Measurements from ENCODE around the gene CDYL2. TPM values are rescaled to one million over a fixed set of nuclear protein-coding genes. Genes with fewer than 3 reads are reported as not detected.
A peak's percentile ranks its signal among the peaks of the same experiment; 100 is the strongest.
"Not testable (repeated sequence)": the region's sequence is repeated elsewhere in the genome, so short reads cannot be mapped to it uniquely, and the experiment has no call there.

Gene CDYL2
- total and polyA plus RNA-seq, 11 donors = 0.80 to 8.6 (median 3.5) TPM

- Histone ChIP-seq H3K27me3 (peaks cover 0 to 2% (median 0%) of the 10 kb centered on the region in 9 donors), H3K27ac (no peak overlapping the region), H3K4me1 (no peaks in the 10 kb centered on the region), H3K36me3 (no peaks in the 10 kb centered on the region), H3K9me3 (peaks cover 0 to 7% (median 0%) of the 10 kb centered on the region in 12 donors), H3K4me3 (no peak overlapping the region)
- TF ChIP-seq CTCF (IDR thresholded peaks at IDR 0.05) (no peak), POLR2A (IDR thresholded peaks at IDR 0.05) (no peak)
- ATAC-seq (no peak), DNase-seq (no peak)
- 94 to 96% (median 95%) methylated on average over 1 of the region's 1 CpG for WGBS, 4 donors
- intact Hi-C loops (cut with DNase I) = loop anchor here in 1 of 10 donors (10.0 kb wide), 1 partner anchor 301 kb away; no protein-coding TSS in a partner anchor
Measured at GRCh38 chr16:80825365-80825758, 21.0 kb upstream of the CDYL2 start.

GRCh38 chr16:80824623-80825364 lies 20.4 kb upstream of the CDYL2 start:
- no peaks in the 10 kb centered on the region for H3K36me3 ChIP-seq
- H3K27me3 ChIP-seq = peaks cover 0 to 4% (median 0%) of the 10 kb centered on the region in 9 donors
- WGBS, 4 donors = 25 to 27% (median 26%) methylated on average over 5 of the region's 5 CpGs
- TF ChIP-seq CTCF (IDR thresholded peaks at IDR 0.05) = peak; percentile 39 to 80 (median 68)
- no peak for TF ChIP-seq POLR2A (IDR thresholded peaks at IDR 0.05)
- H3K9me3 ChIP-seq = peaks cover 0 to 7% (median 0%) of the 10 kb centered on the region in 12 donors
- H3K4me3 ChIP-seq = no peak overlapping the region
- no peak for DNase-seq
- intact Hi-C loops (cut with DNase I) = loop anchor here in 1 of 10 donors (10.0 kb wide), 1 partner anchor 300 kb away; no protein-coding TSS in a partner anchor
- ATAC-seq = no peak
- H3K4me1 ChIP-seq = no peaks in the 10 kb centered on the region
- no peak overlapping the region for H3K27ac ChIP-seq

- WGBS, 4 donors = 85 to 92% (median 87%) methylated on average over 2 of the region's 2 CpGs
- Histone ChIP-seq H3K27ac (no peak overlapping the region), H3K27me3 (peaks cover 0 to 10% (median 0%) of the 10 kb centered on the region in 9 donors), H3K9me3 (peaks cover 0 to 5% (median 0%) of the 10 kb centered on the region in 12 donors), H3K4me3 (no peak overlapping the region), H3K4me1 (no peaks in the 10 kb centered on the region), H3K36me3 (no peaks in the 10 kb centered on the region)
- no peak for DNase-seq
- TF ChIP-seq POLR2A (IDR thresholded peaks at IDR 0.05) = no peak
- no peak for TF ChIP-seq CTCF (IDR thresholded peaks at IDR 0.05)
- intact Hi-C loops (cut with DNase I) = loop anchor here in 1 of 10 donors (10.0 kb wide), 1 partner anchor 295 kb away; no protein-coding TSS in a partner anchor
- no peak for ATAC-seq
Measured at GRCh38 chr16:80819988-80820387, 15.6 kb upstream of the CDYL2 start.

GRCh38 chr16:80816356-80816755 lies 12.0 kb upstream of the CDYL2 start:
- ATAC-seq (no peak), DNase-seq (no peak)
- H3K36me3 ChIP-seq = no peaks in the 10 kb centered on the region
- H3K27ac ChIP-seq = no peak overlapping the region
- no peak for TF ChIP-seq CTCF (IDR thresholded peaks at IDR 0.05)
- no peak for TF ChIP-seq POLR2A (IDR thresholded peaks at IDR 0.05)
- WGBS, 4 donors = 72 to 79% (median 73%) methylated on average over 7 of the region's 7 CpGs
- H3K27me3 ChIP-seq = peaks cover 0 to 10% (median 0%) of the 10 kb centered on the region in 9 donors
- no peak overlapping the region for H3K4me3 ChIP-seq
- no peaks in the 10 kb centered on the region for H3K4me1 ChIP-seq
- peaks cover 0 to 5% (median 0%) of the 10 kb centered on the region in 12 donors for H3K9me3 ChIP-seq
- intact Hi-C loops (cut with DNase I) = no loop called here

- H3K36me3 ChIP-seq; H3K9me3 ChIP-seq; H3K27ac ChIP-seq; ATAC-seq; H3K27me3 ChIP-seq; DNase-seq; H3K4me3 ChIP-seq; intact Hi-C loops (cut with DNase I); H3K4me1 ChIP-seq: not testable (repeated sequence)
- 92 to 98% (median 97%) methylated on average over 2 of the region's 2 CpGs for WGBS, 4 donors
Measured at GRCh38 chr16:80815278-80815677, 10.9 kb upstream of the CDYL2 start.
